Heart left ventricle (tissue), 16 donors: ENCODE data around the gene DOCK7. TPM values are rescaled to one million over a fixed set of nuclear protein-coding genes. Genes with fewer than 3 reads are reported as not detected.

Experiments used
- ATAC-seq, 4 donors: fragments of 200-7000 bp; cut with Tn5 transposase; one replicate each; pipeline ENCODE4 v1.9.1; 2020 to 2022; ENCODE audit warnings: moderate library complexity in 4 of 4, mild to moderate bottlenecking in 3 of 4, moderate number of reproducible peaks in 1 of 4
- DNase-seq, 5 donors: peaks; one replicate each; pipeline ENCODE4 v3.0.0-alpha.2; 2020
- H3K27ac ChIP-seq, 12 donors: fragments of 200-600 bp; sonication (generic) in 4 of 12; one replicate each; pipeline versions ENCODE4 v1.5.0 to v1.8.0; 2016 to 2022; ENCODE audit warnings: mild to moderate bottlenecking in 2 of 12
- H3K27me3 ChIP-seq, 9 donors: fragments of 200-600 bp; sonication (generic) in 2 of 9; one replicate each; pipeline versions ENCODE4 v1.5.1 to v1.8.0; 2016 to 2022; ENCODE audit warnings: mild to moderate bottlenecking in 3 of 9
- H3K36me3 ChIP-seq, 9 donors: fragments of 200-600 bp; sonication (generic) in 2 of 9; one replicate each; pipeline versions ENCODE4 v1.5.0 to v1.8.0; 2018 to 2022; ENCODE audit warnings: mild to moderate bottlenecking in 2 of 9
- H3K4me1 ChIP-seq, 12 donors: fragments of 200-600 bp; sonication (generic) in 4 of 12; one replicate each; pipeline versions ENCODE4 v1.5.0 to v1.8.0; 2016 to 2022; ENCODE audit warnings: mild to moderate bottlenecking in 3 of 12
- H3K4me3 ChIP-seq, 12 donors: fragments of 200-600 bp; sonication (generic) in 4 of 12; one replicate each; pipeline versions ENCODE4 v1.5.0 to v1.8.0; 2017 to 2022; ENCODE audit warnings: mild to moderate bottlenecking in 9 of 12, moderate library complexity in 4 of 12
- H3K9me3 ChIP-seq, 12 donors: fragments of 200-600 bp; sonication (generic) in 4 of 12; one replicate each; pipeline versions ENCODE4 v1.5.0 to v1.8.0; 2016 to 2022; ENCODE audit warnings: mild to moderate bottlenecking in 1 of 12
- POLR2A ChIP-seq, 2 donors: fragments of 450-650 bp; IDR thresholded peaks; one replicate each; pipeline ENCODE4 v1.6.1; 2017; ENCODE audit warnings: antibody characterized with exemption in 2 of 2, mild to moderate bottlenecking in 2 of 2, moderate library complexity in 2 of 2
- WGBS, 4 donors: extraction: QIAGEN DNeasy Blood & Tissue Kit in 2 of 4; methylation state at CpG; one replicate each; pipeline versions ENCODE4 v1.1.5 to v1.1.7; 2013 to 2018; 5-methylcytosine and 5-hydroxymethylcytosine counted together
- intact Hi-C, 10 donors: fragments of 100-400 bp; cut with DNase I; formaldehyde crosslinking; loops; one replicate each; pipeline versions ENCODE4 v1.11.1 to v1.14.2; 2022
- polyA plus RNA-seq, 2 donors: library from polyadenylated mRNA; stranded (reverse); fragments of 200-250 nt; gene quantifications; one replicate each; pipeline ENCODE4 v1.2.3, GENCODE V29; 2013
- total RNA-seq, 9 donors: library from RNA; depleted of rRNA in 2 of 9; stranded (reverse); fragments of >200 nt in 2 of 9; fragmentation: NEBNext Ultra II Directional in 3 of 9; extraction: Animal tissue kit (Norgen Biotek cat#: 25700) in 3 of 9; gene quantifications; one replicate each; pipeline versions ENCODE4 v1.1.0 to v1.2.4, GENCODE V29; 2016 to 2023
- TF ChIP-seq, protein P1 (sequence below), 12 donors: fragments of 200-600 bp; sonication (generic) in 4 of 12; IDR thresholded peaks; one replicate each; pipeline versions ENCODE4 v1.5.0 to v1.8.0; 2018 to 2022; ENCODE audit warnings: antibody characterized with exemption in 12 of 12, mild to moderate bottlenecking in 5 of 12
- donor health status: ischemic (EF 13 %, LVEDD 7.1; RV severe dilation, severe dysfunction).
- donor health status: healthy with polysubstance abuse.
- donor health status: DM: no; HTN: yes; CAD: no.
- donor health status: DM: no; HTN: no; CAD: no.
- donor health status: ischemic (EF 25% LVEDD 6.9; RV normal size, moderate dysfunction).
- donor health status: ischemic (EF 25% LVEDD 5.7; RV mildly dilated, moderate dysfunction).
- donor health status: healthy.
- donor health status: DM: yes; HTN: yes; CAD: no.
- donor health status: ischemic (EF 35%, LVEDD 5.7; RV mildly dilated, moderate dysfunction).
- donor health status: nonischemic (EF 11% LVEDD 7.7; RV severe dilation, severe dysfunction).
- donor health status: DM: yes; HTN: yes; CAD: no.
- donor health status: PGD.
- donor health status: ischemic (EF 29% LVEDD 5.4; RV normal size, mild dysfunction).
- donor health status: nonischemic (EF 23%, LVEDD 6.1; RV moderate dilation, normal function).

DOCK7 gene
- total and polyA plus RNA-seq, 11 donors: 2.9 to 26.7 (median 11.6) TPM

DNA sequence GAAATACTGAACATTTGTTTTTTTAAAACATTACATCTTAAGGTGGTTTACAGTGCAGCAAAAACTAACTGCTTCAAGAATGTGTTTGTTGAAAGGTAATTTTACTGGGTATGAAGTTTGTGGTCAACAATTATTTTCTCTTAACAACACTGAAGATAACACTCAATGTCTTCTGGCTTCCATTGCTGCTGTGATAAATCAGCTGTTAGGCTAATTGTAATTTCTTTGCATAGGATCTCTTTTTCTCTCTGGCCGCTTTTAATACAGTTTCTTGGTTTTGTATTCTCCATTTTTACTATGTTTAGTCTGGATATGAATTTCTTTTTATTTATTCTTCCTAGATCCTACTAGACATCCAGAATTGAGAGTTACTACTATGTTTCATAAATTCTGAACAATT is 44.9 kb downstream of the DOCK7 start:
- Histone ChIP-seq H3K36me3 (peaks cover 0 to 46% (median 5%) of the 10 kb centered on the region in 9 donors), H3K27me3 (no peaks in the 10 kb centered on the region), H3K27ac (no peak overlapping the region), H3K4me1 (no peaks in the 10 kb centered on the region), H3K4me3 (no peak overlapping the region), H3K9me3 (no peaks in the 10 kb centered on the region)
- intact Hi-C loops: no loop called here
- DNase-seq (no peak), ATAC-seq (no peak)
- WGBS, 4 donors: 95 to 98% (median 98%) methylated on average over 1 of the region's 1 CpG
- no peak for TF ChIP-seq POLR2A (IDR thresholded peaks at IDR 0.05)
- TF ChIP-seq, protein P1, sequence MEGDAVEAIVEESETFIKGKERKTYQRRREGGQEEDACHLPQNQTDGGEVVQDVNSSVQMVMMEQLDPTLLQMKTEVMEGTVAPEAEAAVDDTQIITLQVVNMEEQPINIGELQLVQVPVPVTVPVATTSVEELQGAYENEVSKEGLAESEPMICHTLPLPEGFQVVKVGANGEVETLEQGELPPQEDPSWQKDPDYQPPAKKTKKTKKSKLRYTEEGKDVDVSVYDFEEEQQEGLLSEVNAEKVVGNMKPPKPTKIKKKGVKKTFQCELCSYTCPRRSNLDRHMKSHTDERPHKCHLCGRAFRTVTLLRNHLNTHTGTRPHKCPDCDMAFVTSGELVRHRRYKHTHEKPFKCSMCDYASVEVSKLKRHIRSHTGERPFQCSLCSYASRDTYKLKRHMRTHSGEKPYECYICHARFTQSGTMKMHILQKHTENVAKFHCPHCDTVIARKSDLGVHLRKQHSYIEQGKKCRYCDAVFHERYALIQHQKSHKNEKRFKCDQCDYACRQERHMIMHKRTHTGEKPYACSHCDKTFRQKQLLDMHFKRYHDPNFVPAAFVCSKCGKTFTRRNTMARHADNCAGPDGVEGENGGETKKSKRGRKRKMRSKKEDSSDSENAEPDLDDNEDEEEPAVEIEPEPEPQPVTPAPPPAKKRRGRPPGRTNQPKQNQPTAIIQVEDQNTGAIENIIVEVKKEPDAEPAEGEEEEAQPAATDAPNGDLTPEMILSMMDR (IDR thresholded peaks at IDR 0.05): no peak

DNA sequence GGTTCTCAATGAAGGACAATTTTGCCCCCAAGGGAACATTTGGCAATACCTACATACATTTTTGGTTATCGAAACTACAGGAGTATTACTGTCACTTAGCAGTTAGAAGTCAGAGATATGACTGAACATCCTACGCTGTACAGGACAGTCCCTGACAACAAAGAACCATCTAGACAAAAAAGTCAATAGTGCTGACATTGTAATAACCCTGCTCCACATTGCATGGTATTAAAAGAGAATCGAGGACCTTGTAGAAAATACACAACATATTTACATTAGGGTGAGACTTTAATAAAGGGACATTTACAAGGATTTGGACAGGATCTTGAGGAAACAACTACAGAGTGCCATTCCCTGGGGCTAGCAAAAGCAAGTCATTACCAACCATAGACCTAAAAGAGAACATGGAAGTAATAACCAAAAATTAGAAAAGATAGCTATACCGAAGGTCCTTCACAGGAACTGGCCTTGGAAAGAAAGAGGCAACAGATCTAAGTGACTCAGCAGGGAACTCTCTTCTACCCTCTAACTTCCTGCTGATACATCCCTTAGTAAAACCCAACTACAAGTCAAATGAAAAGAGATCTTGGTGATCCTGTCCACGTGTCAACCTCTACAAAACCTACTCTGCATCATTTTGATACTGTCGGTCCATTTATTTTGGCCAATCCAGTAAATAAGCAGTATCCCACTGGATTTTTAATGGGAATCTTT is 50.6 kb downstream of the DOCK7 start:
- no peak for DNase-seq
- peaks cover 0 to 43% (median 28%) of the 10 kb centered on the region in 9 donors for H3K36me3 ChIP-seq
- no peak for ATAC-seq
- peaks cover 0 to 8% (median 0%) of the 10 kb centered on the region in 12 donors for H3K9me3 ChIP-seq
- 91 to 96% (median 95%) methylated on average over 6 of the region's 6 CpGs for WGBS, 4 donors
- H3K4me3 ChIP-seq: no peak overlapping the region
- no peaks in the 10 kb centered on the region for H3K4me1 ChIP-seq
- TF ChIP-seq, protein P1 (IDR thresholded peaks at IDR 0.05): no peak
- TF ChIP-seq POLR2A (IDR thresholded peaks at IDR 0.05): no peak
- no peaks in the 10 kb centered on the region for H3K27me3 ChIP-seq
- no peak overlapping the region for H3K27ac ChIP-seq
- intact Hi-C loops: no loop called here

DNA sequence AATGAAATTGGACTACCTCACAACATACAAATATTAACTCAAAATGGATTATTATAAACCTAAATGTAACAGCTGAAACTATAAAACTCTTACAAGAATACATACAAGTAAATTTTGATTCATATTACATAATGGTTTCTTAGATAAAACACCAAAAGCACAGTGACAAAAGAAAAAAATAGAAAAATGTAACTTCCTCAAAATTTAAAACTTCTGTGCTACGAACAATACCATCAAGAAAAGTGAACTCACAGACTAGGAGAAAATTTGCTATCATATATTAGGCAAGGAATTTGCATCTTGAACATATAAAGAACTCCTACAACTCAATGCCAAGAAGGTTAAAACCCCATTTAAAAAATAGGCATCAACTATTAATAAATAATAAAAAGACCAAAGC is 59.7 kb downstream of the DOCK7 start:
- Histone ChIP-seq H3K27ac (no peak overlapping the region), H3K4me1 (peaks cover 0 to 4% (median 0%) of the 10 kb centered on the region in 12 donors), H3K36me3 (peaks cover 0 to 56% (median 38%) of the 10 kb centered on the region in 9 donors), H3K9me3 (peaks cover 0 to 5% (median 0%) of the 10 kb centered on the region in 12 donors), H3K4me3 (no peak overlapping the region), H3K27me3 (no peaks in the 10 kb centered on the region)
- TF ChIP-seq, protein P1 (IDR thresholded peaks at IDR 0.05): no peak
- TF ChIP-seq POLR2A (IDR thresholded peaks at IDR 0.05): no peak
- DNase-seq (no peak), ATAC-seq (no peak)
- intact Hi-C loops: no loop called here
- WGBS, 4 donors: 87 to 96% (median 89%) methylated on average over 1 of the region's 1 CpG

- WGBS, 4 donors: 90 to 96% (median 93%) methylated on average over 1 of the region's 1 CpG
- Histone ChIP-seq H3K4me1 (peaks cover 0 to 4% (median 0%) of the 10 kb centered on the region in 12 donors), H3K9me3 (no peaks in the 10 kb centered on the region), H3K4me3 (no peak overlapping the region), H3K27me3 (no peaks in the 10 kb centered on the region), H3K27ac (no peak overlapping the region), H3K36me3 (peaks cover 0 to 27% (median 14%) of the 10 kb centered on the region in 9 donors)
- DNase-seq (no peak), ATAC-seq (no peak)
- TF ChIP-seq, protein P1 (IDR thresholded peaks at IDR 0.05): no peak
- TF ChIP-seq POLR2A (IDR thresholded peaks at IDR 0.05): no peak
- intact Hi-C loops: no loop called here
Observed at GRCh38 chr1:62625415-62625814, 62.8 kb downstream of the DOCK7 start.
